Spleen (tissue), 11 donors: ENCODE data around the gene CCDC86. TPM values are rescaled to one million over a fixed set of nuclear protein-coding genes. Genes with fewer than 3 reads are reported as not detected.

Experiments used
- DNase-seq: peaks from one replicate; pipeline ENCODE4 v3.0.0-alpha.2; 2020
- H3K27ac ChIP-seq, 8 donors: fragments of 200-600 bp; sonication (generic) in 7 of 8; 1 replicate in 4 of 8; 2 replicates in 4 of 8; pipeline versions ENCODE4 v1.5.0 to v1.8.0; 2016 to 2021; ENCODE audit warnings: inconsistent platforms in 4 of 8, mild to moderate bottlenecking in 4 of 8, moderate library complexity in 1 of 8
- H3K27me3 ChIP-seq, 7 donors: fragments of 200-600 bp; sonication (generic) in 6 of 7; replicated peaks in 1 of 7; 1 replicate in 4 of 7; 2 replicates in 3 of 7; pipeline versions ENCODE4 v1.5.0 to v1.8.0; 2016 to 2021; ENCODE audit warnings: inconsistent platforms in 3 of 7, mild to moderate bottlenecking in 1 of 7
- H3K36me3 ChIP-seq, 6 donors: fragments of 200-600 bp; sonication (generic) in 5 of 6; 1 replicate in 4 of 6; 2 replicates in 2 of 6; pipeline versions ENCODE4 v1.5.0 to v1.8.0; 2016 to 2021; ENCODE audit warnings: inconsistent platforms in 2 of 6
- H3K4me1 ChIP-seq, 6 donors: fragments of 200-600 bp; sonication (generic) in 5 of 6; 1 replicate in 3 of 6; 2 replicates in 3 of 6; pipeline versions ENCODE4 v1.5.0 to v1.8.0; 2016 to 2021; ENCODE audit warnings: inconsistent platforms in 3 of 6
- H3K4me3 ChIP-seq, 8 donors: fragments of 200-600 bp; sonication (generic) in 7 of 8; 1 replicate in 4 of 8; 2 replicates in 4 of 8; pipeline versions ENCODE4 v1.5.0 to v1.8.0; 2016 to 2021; ENCODE audit warnings: inconsistent platforms in 4 of 8, mild to moderate bottlenecking in 4 of 8, moderate library complexity in 2 of 8
- H3K9me3 ChIP-seq, 8 donors: fragments of 200-600 bp; sonication (generic) in 7 of 8; 1 replicate in 4 of 8; 2 replicates in 4 of 8; pipeline versions ENCODE4 v1.5.0 to v1.8.0; 2016 to 2021; ENCODE audit warnings: inconsistent platforms in 4 of 8
- CTCF ChIP-seq, 11 experiments: fragments of 200-600 bp in 7 of 11; fragments of 450-650 bp in 4 of 11; sonication (generic) in 4 of 11; IDR thresholded peaks in 8 of 11; conservative IDR thresholded peaks in 3 of 11; 1 replicate in 7 of 11; 2 replicates in 4 of 11; pipeline versions ENCODE4 v1.4.0 to v1.8.0; 2016 to 2021; ENCODE audit warnings: antibody characterized with exemption in 11 of 11, inconsistent platforms in 4 of 11, mild to moderate bottlenecking in 1 of 11
- POLR2A ChIP-seq, 3 donors: fragments of 450-650 bp; IDR thresholded peaks; one replicate each; pipeline ENCODE4 v1.5.1; 2017; ENCODE audit warnings: antibody characterized with exemption in 3 of 3, mild to moderate bottlenecking in 1 of 3
- POLR2AphosphoS5 ChIP-seq, 3 donors: sonication (generic); formaldehyde crosslinking; IDR thresholded peaks; one replicate each; pipeline ENCODE4 v1.5.1; 2017; ENCODE audit warnings: antibody characterized with exemption in 3 of 3
- WGBS, 5 donors: extraction: QIAGEN DNeasy Blood & Tissue Kit in 3 of 5; methylation state at CpG; one replicate each; pipeline versions ENCODE4 v1.1.5 to v1.1.7; 2013 to 2018; 5-methylcytosine and 5-hydroxymethylcytosine counted together
- intact Hi-C: fragments of 100-400 bp; cut with DNase I; formaldehyde crosslinking; loops from one replicate; pipeline ENCODE4 v1.15.0; 2023; ENCODE audit warnings: low total_unique reads
- polyA plus RNA-seq, 3 donors: library from polyadenylated mRNA; stranded (reverse); fragments of 200-250 nt; gene quantifications; one replicate each; pipeline ENCODE4 v1.2.1, GENCODE V29; 2013
- total RNA-seq, 7 donors: library from RNA; depleted of rRNA in 3 of 7; stranded (reverse); fragments of >200 nt in 3 of 7; fragmentation: NEBNext Ultra II Directional in 4 of 7; extraction: Animal tissue kit (Norgen Biotek cat#: 25700) in 4 of 7; gene quantifications; one replicate each; pipeline versions ENCODE4 v1.1.0 to v1.2.1, GENCODE V29; 2016 to 2021
- donor health status: healthy with polysubstance abuse.
- donor health status: DM: no; HTN: no; CAD: no; lungs with moderate emphysema.
- donor health status: DM: no; HTN: no; CAD: no.
- donor health status: Bipolar disorder and iron deficiency.
- donor health status: healthy.
- donor health status: DM: no; HTN: no; CAD: no.
- donor health status: DM: yes; HTN: yes; CAD: no.

CCDC86 gene
- total and polyA plus RNA-seq, 10 donors = 7.6 to 21.6 (median 12.3) TPM

GRCh38 chr11:60859616-60860250 lies 17.8 kb downstream of the CCDC86 start:
- TF ChIP-seq POLR2A (IDR thresholded peaks at IDR 0.05) = no peak
- TF ChIP-seq CTCF (IDR thresholded peaks at IDR 0.05 in 8 of 11, conservative IDR thresholded peaks at IDR 0.05 in 3 of 11) = no peak
- TF ChIP-seq POLR2AphosphoS5 (IDR thresholded peaks at IDR 0.05) = no peak
- Histone ChIP-seq H3K4me1 (peaks cover 0 to 12% (median 4%) of the 10 kb centered on the region in 6 donors), H3K36me3 (no peaks in the 10 kb centered on the region), H3K9me3 (no peaks in the 10 kb centered on the region), H3K27me3 (peaks cover 0 to 7% (median 0%) of the 10 kb centered on the region in 7 donors), H3K27ac (no peak overlapping the region), H3K4me3 (no peak overlapping the region)
- WGBS, 5 donors = 83 to 89% (median 85%) methylated on average over 15 of the region's 15 CpGs
- intact Hi-C loops = no loop called here
- DNase-seq = peak; percentile 21

- TF ChIP-seq POLR2AphosphoS5 (IDR thresholded peaks at IDR 0.05) (no peak), CTCF (IDR thresholded peaks at IDR 0.05 in 8 of 11, conservative IDR thresholded peaks at IDR 0.05 in 3 of 11) (no peak), POLR2A (IDR thresholded peaks at IDR 0.05) (no peak)
- no peaks in the 10 kb centered on the region for H3K9me3 ChIP-seq
- H3K27ac ChIP-seq = no peak overlapping the region
- H3K27me3 ChIP-seq = peaks cover 0 to 7% (median 0%) of the 10 kb centered on the region in 7 donors
- H3K4me3 ChIP-seq = no peak overlapping the region
- no peaks in the 10 kb centered on the region for H3K36me3 ChIP-seq
- intact Hi-C loops = no loop called here
- peak; percentile 42 for DNase-seq
- 25 to 36% (median 31%) methylated on average over 6 to 7 of the region's 7 CpGs for WGBS, 5 donors
- H3K4me1 ChIP-seq = peaks cover 0 to 12% (median 4%) of the 10 kb centered on the region in 6 donors
These were observed 19.0 kb downstream of the CCDC86 start for GRCh38 chr11:60860943-60861342.

DNA sequence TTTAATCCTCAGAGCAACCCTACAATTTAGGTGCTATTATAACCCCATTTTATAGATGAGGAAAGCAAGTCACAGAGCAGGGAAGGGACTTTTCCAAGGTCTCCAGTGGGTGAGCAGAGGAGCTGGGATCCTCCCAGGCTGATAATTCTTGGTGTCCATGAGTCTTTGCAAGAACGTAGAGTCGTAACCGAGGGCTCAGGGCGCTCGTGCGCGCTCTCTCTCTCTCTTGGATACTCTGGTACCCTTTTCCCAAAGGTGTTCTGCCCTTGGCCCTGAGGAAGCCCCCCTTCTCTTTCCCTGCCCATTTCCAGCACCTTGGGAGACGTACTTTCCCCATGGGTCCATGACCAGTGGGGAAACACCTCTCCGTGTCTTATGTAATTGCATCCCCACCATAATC lies 20.3 kb downstream of the CCDC86 start:
- no peak overlapping the region for H3K27ac ChIP-seq
- H3K4me3 ChIP-seq = no peak overlapping the region
- intact Hi-C loops = no loop called here
- WGBS, 5 donors = 87 to 95% (median 92%) methylated on average over 9 of the region's 9 CpGs
- TF ChIP-seq POLR2AphosphoS5 (IDR thresholded peaks at IDR 0.05) (no peak), CTCF (IDR thresholded peaks at IDR 0.05 in 8 of 11, conservative IDR thresholded peaks at IDR 0.05 in 3 of 11) (no peak), POLR2A (IDR thresholded peaks at IDR 0.05) (no peak)
- H3K4me1 ChIP-seq = peaks cover 0 to 12% (median 2%) of the 10 kb centered on the region in 6 donors
- H3K9me3 ChIP-seq = no peaks in the 10 kb centered on the region
- peak; percentile 45 for DNase-seq
- no peaks in the 10 kb centered on the region for H3K36me3 ChIP-seq
- peaks cover 0 to 7% (median 0%) of the 10 kb centered on the region in 7 donors for H3K27me3 ChIP-seq

GRCh38 chr11:60863550-60864521 lies 21.9 kb downstream of the CCDC86 start:
- TF ChIP-seq POLR2A (IDR thresholded peaks at IDR 0.05) (no peak), CTCF (IDR thresholded peaks at IDR 0.05 in 8 of 11, conservative IDR thresholded peaks at IDR 0.05 in 3 of 11) (no peak), POLR2AphosphoS5 (IDR thresholded peaks at IDR 0.05) (no peak)
- H3K27ac ChIP-seq = no peak overlapping the region
- H3K36me3 ChIP-seq = no peaks in the 10 kb centered on the region
- peak; percentile 28 for DNase-seq
- peaks cover 0 to 7% (median 0%) of the 10 kb centered on the region in 7 donors for H3K27me3 ChIP-seq
- no peak overlapping the region for H3K4me3 ChIP-seq
- no peaks in the 10 kb centered on the region for H3K9me3 ChIP-seq
- intact Hi-C loops = no loop called here
- WGBS, 5 donors = 80 to 87% (median 82%) methylated on average over 16 of the region's 16 CpGs
- H3K4me1 ChIP-seq = peaks cover 0 to 1% (median 0%) of the 10 kb centered on the region in 6 donors
